ENCODE results near the gene TMPRSS9.

Gene TMPRSS9

DNA sequence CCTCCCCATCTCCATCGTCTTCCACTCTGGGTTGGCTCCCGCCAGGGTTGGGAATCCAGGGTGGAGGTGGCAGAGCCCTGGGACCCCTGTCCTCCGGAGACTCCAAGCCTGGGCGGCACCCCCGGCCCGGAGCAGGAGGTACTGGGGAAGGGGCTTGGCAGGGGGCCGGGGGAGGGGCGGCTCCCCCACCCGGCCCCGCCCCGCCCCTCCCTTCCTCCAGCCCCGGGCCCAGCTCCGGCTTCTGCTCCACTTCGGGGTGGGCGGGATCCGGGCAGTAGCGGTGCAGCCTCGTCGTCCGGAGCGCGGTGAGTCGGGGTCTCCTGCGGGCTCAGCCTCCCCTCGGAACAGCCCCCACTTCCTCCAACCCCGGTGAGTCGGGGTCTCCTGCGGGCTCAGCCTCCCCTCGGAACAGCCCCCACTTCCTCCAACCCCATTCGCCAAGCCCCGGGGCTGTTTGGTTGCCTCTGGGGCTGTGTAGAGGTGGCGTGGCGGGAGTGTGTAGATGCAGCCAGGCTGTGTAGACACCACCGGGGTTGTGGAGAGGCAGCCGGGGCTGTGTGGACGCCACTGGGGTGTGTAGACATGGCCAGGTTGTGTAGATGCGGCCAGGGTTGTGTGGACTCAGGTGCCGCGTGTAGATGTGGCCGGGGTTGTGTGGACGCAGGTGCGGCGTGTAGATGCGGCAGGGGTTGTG, at the start of gene TMPRSS9:
TMPRSS9 (plus strand) TSS at position 274 of the 694 bp plus-strand sequence. CDS start 29,521 bp downstream, outside the sequence.
- no peak for DNase-seq (ENCODE audit: low read depth)

DNA sequence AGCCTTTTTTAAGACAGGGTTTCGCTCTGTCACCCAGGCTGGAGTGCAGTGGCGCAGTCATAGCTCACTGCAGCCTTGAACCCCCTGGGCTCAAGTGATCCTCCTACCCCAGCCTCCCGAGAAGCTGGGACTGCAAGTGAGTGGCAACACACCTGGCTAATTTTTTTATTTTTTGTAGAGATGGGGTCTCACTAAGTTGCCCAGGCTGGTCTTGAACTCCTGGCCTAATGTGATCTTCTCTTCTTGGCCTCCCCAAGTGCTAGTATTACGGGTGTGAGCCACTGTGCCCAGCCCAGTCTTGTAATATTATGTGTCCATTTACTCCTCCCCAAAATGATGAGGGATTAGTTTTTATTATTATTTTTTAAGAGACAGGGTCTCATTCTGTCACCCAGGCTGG, 49.0 kb upstream of the TMPRSS9 start:
- no peak for DNase-seq (ENCODE audit: low read depth)

DNA sequence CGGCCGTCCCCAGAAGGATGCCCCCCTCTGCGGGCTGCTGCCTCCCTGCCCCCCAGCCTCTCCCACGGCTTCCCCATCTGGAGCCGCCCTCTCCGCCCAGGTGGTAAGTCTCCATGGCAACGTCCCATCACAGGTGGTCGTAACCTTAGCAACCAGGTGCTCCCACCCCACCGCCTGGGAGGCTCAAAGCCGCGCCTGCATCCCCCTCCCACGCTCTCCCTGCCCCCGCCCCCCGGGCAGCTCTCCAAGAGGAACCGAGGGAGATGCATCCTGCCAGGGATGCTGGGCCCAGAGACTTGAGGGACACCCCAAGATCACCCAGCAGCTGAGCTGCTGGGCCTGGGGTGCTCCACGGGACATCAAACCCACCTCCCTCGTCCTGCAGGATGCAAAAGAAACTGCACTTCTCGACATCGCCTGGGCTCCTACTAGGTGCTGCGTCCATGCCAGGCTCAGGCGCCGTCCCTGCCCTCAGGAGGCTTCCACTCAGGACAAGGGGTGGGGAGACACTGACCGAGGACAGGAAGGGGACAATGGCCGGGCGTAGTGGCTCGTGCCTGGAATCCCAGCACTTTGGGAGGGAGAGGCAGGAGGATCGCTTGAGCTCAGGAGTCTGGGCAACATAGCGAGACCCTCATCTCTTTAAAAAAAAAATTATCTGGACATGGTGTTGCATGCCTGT, 47.1 kb upstream of the TMPRSS9 start:
- no peak for DNase-seq (ENCODE audit: low read depth)

DNA sequence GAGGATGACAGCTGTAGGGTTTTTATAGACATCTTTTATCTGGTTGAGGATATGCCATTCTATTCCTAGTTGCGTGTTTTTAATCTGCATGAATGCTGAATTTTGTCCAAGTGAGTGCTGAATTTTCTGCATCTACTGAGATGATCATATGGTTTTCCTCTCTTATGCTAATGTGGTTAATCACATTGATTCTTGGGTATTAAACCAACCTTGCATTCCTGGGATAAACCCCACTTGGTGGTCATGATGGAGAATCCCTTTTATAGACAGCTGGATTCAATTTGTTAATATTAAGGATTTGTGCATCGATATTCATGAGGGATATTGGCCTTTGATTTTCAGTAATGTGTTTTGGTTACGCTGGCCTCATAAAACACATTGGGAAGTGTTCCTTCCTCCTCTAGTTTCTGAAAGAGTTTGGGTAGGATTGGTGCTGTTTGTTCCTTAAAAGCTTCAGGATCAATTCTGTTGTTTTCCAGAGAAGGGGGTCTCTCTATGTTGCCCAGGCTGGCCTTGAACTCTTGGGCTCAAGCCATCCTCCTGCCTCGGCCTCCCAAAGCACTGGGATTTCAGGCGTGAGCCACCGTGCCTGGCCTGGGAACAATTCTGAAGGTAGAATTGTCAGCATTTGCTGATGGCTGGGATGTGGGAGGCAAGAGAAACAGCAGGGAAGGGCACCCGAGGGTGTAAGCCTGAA, 44.8 kb upstream of the TMPRSS9 start:
- DNase-seq (ENCODE audit: low read depth): no peak

DNA sequence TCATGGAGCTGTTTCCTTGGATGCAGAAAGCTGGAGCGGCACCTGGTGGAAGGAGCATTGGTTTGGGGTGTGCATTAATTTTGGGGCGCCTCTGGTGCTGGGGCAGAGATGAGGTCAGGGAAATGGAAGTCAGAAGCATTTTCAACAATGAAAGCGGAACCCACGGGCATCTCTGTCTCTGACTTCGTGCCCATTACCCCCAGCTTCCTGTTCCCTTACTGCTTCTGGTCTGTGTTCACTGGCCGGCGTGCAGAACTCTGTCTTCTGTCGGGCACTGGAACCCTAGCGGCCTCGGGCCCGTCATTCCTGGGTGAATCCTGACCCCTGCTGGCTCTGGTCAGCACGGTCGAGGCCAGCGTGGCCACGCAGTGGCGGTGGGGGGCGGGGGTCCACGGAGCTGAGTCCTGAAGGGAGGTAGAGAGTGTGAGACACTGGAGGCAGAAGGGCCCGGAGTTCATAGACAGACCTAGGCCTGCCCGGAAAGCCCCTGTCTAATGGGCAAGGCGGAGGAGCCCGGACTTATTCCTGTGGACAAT, 44.2 kb upstream of the TMPRSS9 start:
- DNase-seq (ENCODE audit: low read depth): no peak

DNA sequence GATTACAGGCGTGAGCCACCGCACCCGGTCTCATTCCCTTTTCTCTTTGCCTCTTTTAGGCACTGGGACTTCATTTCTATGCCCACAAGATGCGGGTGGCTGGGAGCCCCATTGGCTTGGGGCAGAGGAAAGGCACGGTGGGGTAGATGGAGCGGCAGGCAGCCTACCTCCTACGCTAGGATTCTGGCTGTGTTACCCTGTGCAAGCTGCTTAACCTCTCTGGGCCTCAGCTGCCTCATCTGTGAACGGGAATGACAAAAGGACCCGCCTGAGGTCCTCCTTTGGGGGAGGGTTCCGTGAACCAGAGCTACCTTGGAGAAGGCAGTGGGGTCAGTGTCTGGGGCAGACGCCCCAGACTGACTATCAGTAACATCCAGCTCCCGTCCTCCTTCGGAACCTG, 42.8 kb upstream of the TMPRSS9 start:
- DNase-seq (ENCODE audit: low read depth): no peak

DNA sequence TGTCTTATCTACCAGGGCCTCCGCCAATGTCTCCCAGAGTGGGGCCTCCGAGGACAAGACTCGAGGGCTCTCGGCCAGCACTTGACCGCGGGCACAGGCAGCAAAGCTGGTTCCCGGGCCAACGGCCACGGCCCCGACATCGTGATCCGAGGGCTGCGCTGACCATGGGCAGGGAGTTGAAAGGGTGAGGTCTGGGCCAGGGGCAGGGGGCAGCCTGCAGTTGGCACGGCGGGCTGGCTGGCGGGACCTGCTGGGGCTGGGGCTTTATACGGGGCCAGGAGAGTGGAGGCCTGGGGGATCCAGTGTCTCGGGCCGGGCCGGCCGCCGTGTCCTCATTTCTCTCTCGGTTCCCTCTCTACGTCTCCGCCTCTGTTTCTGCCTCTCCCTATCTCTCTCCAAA, 42.3 kb upstream of the TMPRSS9 start:
- no peak for DNase-seq (ENCODE audit: low read depth)

DNA sequence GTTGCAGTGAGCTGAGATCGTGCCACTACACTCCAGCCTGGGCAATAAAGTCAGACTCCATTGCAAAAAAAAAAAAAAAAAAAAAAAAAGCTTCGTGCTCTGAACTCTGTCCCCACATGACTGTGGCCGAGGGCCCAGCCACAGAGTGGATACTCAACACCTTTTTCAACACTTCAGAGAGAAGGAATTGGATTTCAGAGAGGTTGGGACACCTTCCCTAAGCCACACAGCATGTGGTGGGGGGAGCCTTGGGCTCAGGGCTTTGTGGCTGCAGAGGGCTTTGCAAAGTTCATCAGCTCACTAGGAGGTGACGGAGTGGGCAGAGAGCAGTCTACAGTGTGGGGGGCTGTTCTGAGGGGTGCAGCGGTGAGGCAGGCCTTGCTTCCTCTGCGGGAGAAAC, 41.1 kb upstream of the TMPRSS9 start:
- DNase-seq (ENCODE audit: low read depth): no peak

DNA sequence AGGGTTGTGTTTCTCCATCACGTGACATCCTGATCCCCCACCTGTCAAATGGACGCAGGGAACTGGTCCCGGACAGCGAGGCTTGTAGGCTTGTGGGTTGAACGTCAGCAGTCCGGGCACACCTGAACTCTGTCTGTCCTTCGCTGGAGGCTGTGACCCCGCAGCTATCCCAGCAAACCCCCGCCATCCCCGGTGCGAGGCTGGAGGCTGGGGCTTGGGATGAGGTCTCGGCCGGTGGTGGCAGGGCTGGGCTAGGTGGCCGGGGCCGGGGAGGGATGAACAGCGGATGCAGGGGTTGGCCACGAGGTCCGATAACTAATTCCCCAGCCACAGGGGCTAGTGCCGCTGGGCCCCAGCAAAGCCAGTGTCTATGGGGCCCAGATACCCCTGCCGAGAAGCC, 40.5 kb upstream of the TMPRSS9 start:
- no peak for DNase-seq (ENCODE audit: low read depth)

DNA sequence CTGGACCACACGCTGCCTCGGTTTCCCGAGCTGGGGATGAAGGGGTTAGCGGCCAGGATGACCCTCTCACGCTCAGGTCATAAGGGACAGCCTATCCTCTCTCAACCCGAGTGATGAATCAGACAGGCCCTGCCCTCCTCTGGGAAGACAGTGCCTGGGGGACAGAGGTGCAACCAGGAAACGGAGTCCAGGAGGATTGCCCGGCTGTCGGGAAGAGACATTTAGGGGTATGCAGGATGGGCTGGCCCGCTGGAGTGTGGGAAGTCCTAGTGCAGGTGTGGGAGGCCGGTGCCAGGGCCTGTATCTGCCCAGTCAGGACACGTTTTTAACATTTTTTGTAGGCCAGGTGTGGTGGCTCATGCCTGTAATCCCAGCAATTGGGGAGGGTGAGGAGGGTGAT, 40.0 kb upstream of the TMPRSS9 start:
- DNase-seq (ENCODE audit: low read depth): no peak

DNA sequence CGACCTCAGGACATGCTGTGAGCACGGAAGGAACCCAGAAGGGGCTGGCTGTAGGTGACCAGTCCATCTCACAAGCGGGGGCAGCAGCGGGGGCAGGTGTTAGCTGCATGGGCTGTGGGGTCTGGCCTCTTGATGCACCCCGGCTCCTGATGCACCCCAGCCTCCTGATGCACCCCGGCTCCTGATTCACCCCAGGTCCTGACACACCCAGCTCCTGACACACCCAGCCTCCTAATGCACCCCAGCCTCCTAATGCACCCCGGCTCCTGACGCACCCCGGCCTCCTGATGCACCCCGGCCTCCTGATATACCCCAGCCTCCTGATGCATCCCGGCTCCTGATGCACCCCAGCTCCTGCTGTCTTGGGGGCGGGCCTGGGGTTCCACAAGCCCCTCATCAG, 39.1 kb upstream of the TMPRSS9 start:
- no peak for DNase-seq (ENCODE audit: low read depth)

DNA sequence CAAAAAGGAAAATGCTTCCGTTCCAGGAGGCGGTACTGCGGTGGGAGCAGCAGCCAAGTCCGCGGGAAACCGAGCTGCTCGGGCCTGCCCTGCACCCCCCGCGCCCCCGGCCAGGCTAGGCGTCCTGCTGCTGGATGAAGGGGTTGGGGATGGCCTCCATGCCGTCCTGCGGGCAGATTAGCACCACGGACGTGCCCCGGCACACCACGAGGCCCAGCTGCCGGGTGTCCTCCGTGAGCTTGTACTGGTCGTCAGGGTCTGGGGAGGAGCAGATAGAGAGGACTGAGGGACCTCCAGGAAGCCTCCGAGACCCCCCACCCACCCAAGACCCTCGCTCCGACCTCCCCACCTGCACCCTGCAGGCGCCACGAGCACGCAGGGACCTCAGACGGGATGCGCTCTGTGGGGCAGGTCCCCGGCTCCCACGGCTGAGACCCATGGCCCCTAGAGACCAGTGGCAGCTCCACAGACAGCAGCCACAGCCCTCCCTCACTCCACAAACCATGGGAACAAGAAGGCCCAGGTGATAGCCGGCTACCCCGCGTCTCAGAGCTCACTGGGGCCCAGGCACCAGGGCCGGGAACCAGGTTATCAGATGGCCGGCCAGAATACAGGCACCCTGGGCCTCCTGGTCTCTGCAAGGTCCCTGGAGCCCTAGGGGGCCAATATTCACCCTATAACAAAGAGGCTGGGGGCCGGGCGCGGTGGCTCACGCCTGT, 38.3 kb upstream of the TMPRSS9 start:
- DNase-seq (ENCODE audit: low read depth): no peak

DNA sequence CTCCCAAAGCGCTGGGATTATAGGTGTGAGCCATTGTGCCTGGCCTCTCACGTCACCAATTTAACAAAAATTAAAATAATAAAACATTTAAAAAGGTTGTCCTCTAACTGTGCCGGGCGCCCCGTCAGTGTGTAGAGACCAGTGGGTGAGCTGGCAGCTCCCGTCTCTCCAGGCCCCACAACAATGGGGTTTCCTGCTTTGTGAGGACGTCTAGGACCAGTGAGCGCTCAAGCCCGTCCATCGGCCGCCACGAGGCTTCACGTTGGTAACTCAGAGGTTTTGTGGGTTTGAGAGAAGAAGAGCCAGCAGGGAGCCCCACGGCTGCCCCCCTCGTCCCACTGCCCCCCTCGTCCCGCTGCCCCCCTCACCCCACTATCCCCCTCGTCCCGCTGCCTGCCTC, 36.4 kb upstream of the TMPRSS9 start:
- no peak for DNase-seq (ENCODE audit: low read depth)

DNA sequence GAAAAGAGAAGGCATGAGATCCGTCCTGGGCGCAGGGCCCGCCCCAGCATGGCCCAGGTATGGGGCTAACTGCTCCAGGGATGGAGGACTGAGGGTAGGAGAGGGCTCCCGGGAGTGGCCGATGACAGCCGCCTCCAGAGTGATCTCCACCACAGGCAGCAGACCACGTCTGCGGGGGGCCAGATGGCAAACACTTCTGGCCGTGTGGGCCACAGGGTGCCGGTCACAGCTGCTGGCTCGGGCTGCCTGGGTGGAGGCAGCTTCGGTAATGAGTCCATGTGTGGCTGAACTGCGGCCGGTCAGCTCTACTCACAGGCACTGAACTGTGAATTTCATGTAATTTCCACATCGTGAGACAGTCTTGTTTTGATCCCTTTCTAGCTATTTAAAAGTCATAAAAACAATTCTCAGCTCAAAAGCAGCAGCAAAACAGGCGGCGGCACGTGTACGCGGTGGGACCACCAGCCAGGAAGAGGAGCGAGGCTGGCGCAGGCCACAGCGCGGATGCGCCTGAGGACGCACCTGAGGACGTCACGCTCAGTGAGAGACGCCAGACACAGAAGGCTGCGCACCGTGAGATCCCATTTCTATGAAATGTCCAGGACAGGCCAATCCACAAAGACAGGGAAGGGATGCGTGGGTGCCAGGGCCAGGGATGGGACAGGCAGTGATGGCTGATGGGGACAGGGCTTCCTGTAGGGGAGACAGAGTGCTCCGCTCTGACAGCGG, 35.7 kb upstream of the TMPRSS9 start:
- DNase-seq (ENCODE audit: low read depth): no peak

DNA sequence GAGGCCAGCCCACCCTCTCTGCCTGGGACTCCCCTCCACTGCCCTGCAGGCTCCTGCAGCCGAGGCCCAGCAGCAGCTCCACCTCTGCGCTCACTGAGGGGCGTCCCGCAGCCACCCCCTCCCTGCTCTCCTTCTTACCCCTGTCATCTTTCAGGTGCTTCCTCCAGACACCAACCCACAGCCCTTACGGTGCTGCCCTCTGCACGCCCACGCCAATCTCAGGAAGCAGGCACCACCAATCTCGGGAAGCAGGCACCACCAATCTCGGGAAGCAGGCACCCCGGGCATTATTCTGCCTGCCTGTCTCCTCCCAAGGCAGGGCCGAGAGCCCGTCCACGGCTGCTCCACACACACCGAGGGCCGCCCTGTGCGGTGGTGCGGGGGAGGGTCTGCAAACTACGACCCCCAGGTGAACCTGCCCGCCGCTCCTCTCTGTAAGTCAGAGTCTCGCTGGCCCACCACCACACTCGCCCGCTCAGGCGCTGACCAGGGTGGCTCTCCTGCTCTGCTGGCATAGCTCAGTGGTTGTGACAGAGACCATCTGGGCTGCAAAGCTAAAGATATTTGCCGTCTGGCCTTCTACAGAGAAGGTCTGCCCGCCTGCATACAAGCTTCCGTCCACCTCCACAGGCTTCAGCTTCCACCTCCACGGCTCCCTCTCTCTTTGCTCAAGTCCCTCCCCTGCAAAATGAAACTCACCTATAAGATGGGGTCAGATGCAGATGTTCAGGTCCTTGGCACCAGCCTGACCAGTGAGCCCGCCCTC, 34.6 kb upstream of the TMPRSS9 start:
- DNase-seq (ENCODE audit: low read depth): no peak

DNA sequence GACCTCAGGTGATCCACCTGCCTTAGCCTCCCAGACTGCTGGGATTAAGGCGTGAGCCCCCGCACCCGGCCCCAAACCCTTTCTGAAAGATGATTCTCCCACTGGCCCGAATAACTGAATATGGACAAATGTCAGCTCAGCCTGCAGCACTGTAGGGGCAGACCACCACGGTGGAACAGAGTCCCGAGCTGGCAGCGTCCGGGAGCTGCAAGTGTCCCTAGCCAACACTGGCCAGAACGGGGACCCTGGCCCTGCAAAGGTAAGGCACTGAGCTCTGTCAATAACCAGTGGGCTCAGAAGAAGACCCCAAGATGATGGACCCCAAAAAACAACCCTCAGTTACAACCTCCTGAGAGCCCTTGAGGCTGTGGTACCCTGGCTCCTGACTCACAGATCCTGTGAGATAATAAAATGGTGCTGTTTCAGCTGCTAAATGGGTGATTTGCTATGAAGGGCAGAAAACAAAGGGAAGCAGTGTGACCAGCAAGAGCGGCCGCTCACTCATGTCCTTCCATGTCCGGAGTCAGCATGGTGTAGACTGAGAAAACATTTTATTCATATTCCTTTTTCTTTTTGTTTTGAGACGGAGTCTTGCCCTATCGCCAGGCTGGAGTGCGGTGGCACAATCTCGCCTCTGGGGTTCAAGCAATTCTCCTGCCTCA, 33.2 kb upstream of the TMPRSS9 start:
- no peak for DNase-seq (ENCODE audit: low read depth)

DNA sequence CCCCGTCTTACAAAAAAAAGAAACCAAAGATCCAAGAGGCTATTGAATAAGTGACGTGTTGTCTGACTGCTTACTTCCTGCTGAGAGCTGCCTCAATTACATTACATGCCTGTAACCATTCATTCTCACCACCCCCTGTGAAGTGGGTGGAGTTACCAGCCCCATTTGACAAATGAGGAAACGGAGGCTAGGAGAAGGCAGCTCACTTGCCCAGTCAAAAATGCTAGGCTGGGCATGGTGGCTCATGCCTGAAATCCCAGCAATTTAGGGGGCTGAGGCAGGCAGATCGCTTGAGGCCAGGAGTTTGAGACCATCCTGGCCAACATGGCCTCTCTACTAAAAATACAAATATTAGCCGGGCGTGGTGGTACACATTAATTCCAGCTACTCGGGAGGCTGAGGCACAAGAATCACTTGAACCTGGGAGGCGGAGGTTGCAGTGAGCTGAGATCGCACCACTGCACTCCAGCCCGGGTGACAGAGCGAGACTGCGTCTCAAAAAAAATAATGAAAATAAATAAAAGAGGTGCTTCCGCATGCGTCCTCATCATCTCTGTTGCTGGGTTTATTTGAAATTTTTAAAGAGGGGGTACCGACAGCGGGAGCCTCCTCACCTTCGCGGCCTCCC, 32.2 kb upstream of the TMPRSS9 start:
- DNase-seq (ENCODE audit: low read depth): no peak

DNA sequence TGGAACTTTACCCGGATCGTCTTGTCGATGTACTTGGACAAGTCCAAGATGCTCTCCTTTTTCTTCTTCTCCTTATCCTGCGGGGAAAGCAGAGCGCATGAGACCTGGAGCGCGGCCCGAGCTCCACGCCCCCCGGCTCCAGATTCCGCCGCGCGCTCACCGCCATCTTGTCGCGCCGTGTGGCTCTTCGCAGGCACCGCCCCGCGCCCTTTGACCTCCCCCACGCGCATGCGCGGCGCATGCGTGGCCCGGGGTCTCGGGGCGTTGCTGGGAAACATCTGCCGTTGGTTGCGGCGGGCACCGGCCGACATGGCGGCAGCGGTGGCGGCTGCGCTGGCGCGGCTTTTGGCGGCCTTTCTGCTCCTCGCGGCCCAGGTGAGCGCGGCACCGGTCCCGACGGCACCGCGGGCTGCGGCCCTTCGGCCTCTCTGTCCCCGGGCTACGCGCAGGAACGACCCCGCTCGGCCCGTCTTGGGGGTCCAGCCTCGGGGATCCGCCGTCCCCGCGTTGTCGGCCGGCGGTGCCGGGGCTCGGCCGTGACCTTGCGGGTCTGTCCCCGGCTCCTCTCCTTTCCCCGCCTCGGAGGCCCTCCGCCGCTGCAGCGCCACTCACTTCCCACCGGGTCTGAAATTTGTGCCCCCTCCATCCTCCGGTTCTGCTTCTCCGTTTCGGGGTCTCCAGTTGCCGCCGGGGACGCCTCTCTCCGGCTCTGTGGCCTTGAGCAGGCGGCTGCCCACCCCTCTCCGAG, 31.5 kb upstream of the TMPRSS9 start, which contains the start of the genes LSM7 and SPPL2B:
LSM7 (minus strand) TSS at position 186 of the 748 bp plus-strand sequence; CDS start at position 166, 20 bp downstream.
SPPL2B (plus strand) TSS at position 284 of the 748 bp plus-strand sequence; CDS start at position 310, 26 bp downstream.
- peak; percentile 92 for DNase-seq (ENCODE audit: low read depth)

DNA sequence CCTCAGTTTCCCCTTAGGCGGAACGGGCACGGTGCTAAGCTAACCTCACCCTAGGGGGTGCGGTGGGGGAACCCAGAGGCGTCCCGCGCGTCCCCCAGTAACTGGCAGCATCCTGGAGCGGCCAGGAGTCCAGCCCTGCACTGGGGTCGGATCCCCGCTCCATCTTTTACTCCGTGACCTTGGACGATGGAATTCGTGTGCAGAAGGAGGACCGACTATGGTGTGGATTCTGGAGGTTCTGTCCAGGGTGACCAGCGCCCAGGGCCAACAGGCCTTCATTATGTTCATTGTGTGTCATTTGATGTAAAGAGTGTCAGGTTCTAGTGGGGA, 31.0 kb upstream of the TMPRSS9 start:
- DNase-seq (ENCODE audit: low read depth): no peak
